GM10248 (cell line): Measurements from ENCODE around the gene COX6B2.

Experiments used
- CTCF ChIA-PET: fragments of 300-600 bp; sonication (Branson Sonifier 250); formaldehyde crosslinking; extraction: SDS; loops from one replicate; lab custom pipeline; 2021; ENCODE audit warnings: antibody characterized with exemption; lab: Yijun Ruan, JAX
- POLR2A ChIA-PET: fragments of 350-650 bp; sonication (Branson Sonifier 250); formaldehyde crosslinking; extraction: SDS; loops from one replicate; lab custom pipeline; 2020; ENCODE audit warnings: antibody characterized with exemption; lab: Yijun Ruan, JAX
- DNase-seq: peaks from one replicate; pipeline ENCODE4 v3.0.0; 2012; ENCODE audit errors: extremely low spot score
- CTCF ChIP-seq: IDR thresholded peaks from 2 replicates; pipeline ENCODE4 v1.5.1; 2012; ENCODE audit warnings: mild to moderate bottlenecking, low read depth; ENCODE audit errors: extremely low read depth, missing control alignments, control extremely low read depth

Gene COX6B2

GRCh38 chr19:55368701-55369563, 14.4 kb upstream of the COX6B2 start:
- POLR2A ChIA-PET: interaction anchor here (0.6 kb wide), 1 partner anchor 603 kb away, joined by 3 read pairs; no protein-coding TSS in a partner anchor
- CTCF ChIA-PET: interaction anchor here (1.0 kb wide), 1 partner anchor 49 kb away, joined by 4 read pairs; no protein-coding TSS in a partner anchor
- DNase-seq: no peak
- TF ChIP-seq CTCF: no peak

GRCh38 chr19:55368106-55368505, 13.6 kb upstream of the COX6B2 start:
- no peak for TF ChIP-seq CTCF
- ChIA-PET CTCF (interaction anchor here (0.6 kb wide), 1 partner anchor 147 kb away, joined by 3 read pairs; no protein-coding TSS in a partner anchor), POLR2A (no interaction called here)
- DNase-seq: no peak

GRCh38 chr19:55366790-55367189, 12.3 kb upstream of the COX6B2 start:
- POLR2A ChIA-PET: no interaction called here
- no peak for TF ChIP-seq CTCF
- no peak for DNase-seq
- CTCF ChIA-PET: interaction anchor here (0.9 kb wide), 1 partner anchor 65 kb away, joined by 4 read pairs; no protein-coding TSS in a partner anchor

- ChIA-PET POLR2A (interaction anchor here (0.7 kb wide), 1 partner anchor 318 kb away, joined by 3 read pairs; no protein-coding TSS in a partner anchor), CTCF (interaction anchor here (0.9 to 1.6 kb wide), 2 partner anchors 52 to 64 kb away, joined by 3 to 4 read pairs; no protein-coding TSS in a partner anchor)
- no peak for TF ChIP-seq CTCF
- DNase-seq: no peak
Observed at GRCh38 chr19:55365964-55366363, 11.4 kb upstream of the COX6B2 start.

GRCh38 chr19:55365245-55365644, 10.7 kb upstream of the COX6B2 start:
- no peak for DNase-seq
- ChIA-PET POLR2A (no interaction called here), CTCF (interaction anchor here (1.6 kb wide), 1 partner anchor 53 kb away, joined by 3 read pairs; no protein-coding TSS in a partner anchor)
- TF ChIP-seq CTCF: no peak

GRCh38 chr19:55362990-55363716, 8.6 kb upstream of the COX6B2 start, which contains the start of gene GARIN5B:
GARIN5B (minus strand) TSS chr19:55363260; CDS start chr19:55363066, 194 bp downstream.
- CTCF ChIA-PET: no interaction called here
- TF ChIP-seq CTCF: no peak
- POLR2A ChIA-PET: no interaction called here
- DNase-seq: no peak
